T-cell (primary cell): ENCODE measurements around the gene C1QL1. TPM values are rescaled to one million over a fixed set of nuclear protein-coding genes. Genes with fewer than 3 reads are reported as not detected.

Experiments
- ATAC-seq, 4 experiments: fragments of 200-7000 bp in 3 of 4; fragments of 150-1000 bp in 1 of 4; cut with Tn5 transposase; replicated peaks in 1 of 4; 1 replicate in 3 of 4; 2 replicates in 1 of 4; pipeline ENCODE4 v1.10.0; 2021; ENCODE audit warnings: moderate library complexity in 3 of 4, mild to moderate bottlenecking in 2 of 4, moderate number of reproducible peaks in 1 of 4
- CTCF ChIA-PET, 2 donors: fragments of 300-600 bp; sonication (Branson Sonifier 250); formaldehyde crosslinking; loops; one replicate each; lab custom pipeline; 2022; ENCODE audit warnings: antibody characterized with exemption in 2 of 2; lab: Charles Lee
- POLR2A ChIA-PET, 2 donors: fragments of 300-600 bp; sonication (Branson Sonifier 250); formaldehyde crosslinking; loops; one replicate each; lab custom pipeline; 2022; ENCODE audit warnings: antibody characterized with exemption in 2 of 2; lab: Charles Lee
- DNase-seq, 35 experiments: peaks; one replicate each; pipeline versions ENCODE4 v3.0.0 to v3.0.0-alpha.2; 2013 to 2023
- H3K27ac ChIP-seq: one replicate; pipeline ENCODE4 v1.5.1; 2013; ENCODE audit warnings: low read length
- H3K27me3 ChIP-seq, 2 experiments: replicated peaks in 1 of 2; 1 replicate in 1 of 2; 2 replicates in 1 of 2; pipeline versions ENCODE4 v1.6.1 to v1.7.0; 2013; ENCODE audit warnings: low read length in 1 of 2, mixed read lengths in 1 of 2; ENCODE audit not compliant: control insufficient read depth in 2 of 2, insufficient read depth in 2 of 2; ENCODE audit errors: extremely low read depth in 1 of 2
- H3K36me3 ChIP-seq, 2 donors: 1 replicate in 1 of 2; 2 replicates in 1 of 2; pipeline versions ENCODE4 v1.6.1 to v1.7.0; 2013; ENCODE audit warnings: low read length in 1 of 2; ENCODE audit not compliant: control insufficient read depth in 2 of 2, insufficient read depth in 1 of 2; ENCODE audit errors: extremely low read depth in 1 of 2
- H3K4me1 ChIP-seq, 2 experiments: 1 replicate in 1 of 2; 2 replicates in 1 of 2; pipeline versions ENCODE4 v1.6.1 to v1.7.0; 2013; ENCODE audit warnings: low read length in 2 of 2, mixed read lengths in 1 of 2; ENCODE audit not compliant: insufficient read depth in 2 of 2, control insufficient read depth in 1 of 2; ENCODE audit errors: extremely low read depth in 1 of 2
- H3K4me3 ChIP-seq, 2 donors: 1 replicate in 1 of 2; 2 replicates in 1 of 2; pipeline versions ENCODE4 v1.5.1 to v1.7.0; 2013; ENCODE audit warnings: mild to moderate bottlenecking in 2 of 2, low read length in 1 of 2, moderate library complexity in 1 of 2; ENCODE audit not compliant: control insufficient read depth in 1 of 2; ENCODE audit errors: extremely low read depth in 1 of 2
- H3K9me3 ChIP-seq: 2 replicates; pipeline ENCODE4 v1.7.0; 2013
- H3K27ac Mint-ChIP-seq, 2 donors: one replicate each; pipeline ENCODE4 v1.8.0; 2020 to 2021; ENCODE audit warnings: mild to moderate bottlenecking in 2 of 2, mixed read lengths in 2 of 2
- H3K27me3 Mint-ChIP-seq, 2 donors: one replicate each; pipeline ENCODE4 v1.8.0; 2021 to 2022; ENCODE audit warnings: mixed read lengths in 2 of 2
- H3K36me3 Mint-ChIP-seq: one replicate; pipeline ENCODE4 v1.8.0; 2021; ENCODE audit warnings: mixed read lengths
- H3K4me1 Mint-ChIP-seq, 3 donors: one replicate each; pipeline ENCODE4 v1.8.0; 2020 to 2022; ENCODE audit warnings: mixed read lengths in 3 of 3, mild to moderate bottlenecking in 1 of 3
- H3K4me3 Mint-ChIP-seq, 3 donors: one replicate each; pipeline ENCODE4 v1.8.0; 2020 to 2022; ENCODE audit warnings: mild to moderate bottlenecking in 3 of 3, mixed read lengths in 3 of 3, moderate library complexity in 3 of 3
- H3K9me3 Mint-ChIP-seq, 3 donors: one replicate each; pipeline ENCODE4 v1.8.0; 2020 to 2022; ENCODE audit warnings: mixed read lengths in 3 of 3
- WGBS: methylation state at CpG from one replicate; pipeline ENCODE4 v1.1.5; 2013; ENCODE audit warnings: missing lambda C conversion rate; ENCODE audit not compliant: insufficient coverage; 5-methylcytosine and 5-hydroxymethylcytosine counted together
- total RNA-seq, 35 experiments: library from RNA in 6 of 35; stranded (reverse) in 6 of 35; fragments of 120-200 nt in 1 of 35; gene quantifications; one replicate each; pipeline versions ENCODE4 v1.2.1 to v1.2.4 and lab custom pipeline; 2013 to 2026

The C1QL1 gene
- total RNA-seq, 5 donors from 2014 or later (not counting 1 experiment from before 2014, with no cell fraction given): not detected

DNA sequence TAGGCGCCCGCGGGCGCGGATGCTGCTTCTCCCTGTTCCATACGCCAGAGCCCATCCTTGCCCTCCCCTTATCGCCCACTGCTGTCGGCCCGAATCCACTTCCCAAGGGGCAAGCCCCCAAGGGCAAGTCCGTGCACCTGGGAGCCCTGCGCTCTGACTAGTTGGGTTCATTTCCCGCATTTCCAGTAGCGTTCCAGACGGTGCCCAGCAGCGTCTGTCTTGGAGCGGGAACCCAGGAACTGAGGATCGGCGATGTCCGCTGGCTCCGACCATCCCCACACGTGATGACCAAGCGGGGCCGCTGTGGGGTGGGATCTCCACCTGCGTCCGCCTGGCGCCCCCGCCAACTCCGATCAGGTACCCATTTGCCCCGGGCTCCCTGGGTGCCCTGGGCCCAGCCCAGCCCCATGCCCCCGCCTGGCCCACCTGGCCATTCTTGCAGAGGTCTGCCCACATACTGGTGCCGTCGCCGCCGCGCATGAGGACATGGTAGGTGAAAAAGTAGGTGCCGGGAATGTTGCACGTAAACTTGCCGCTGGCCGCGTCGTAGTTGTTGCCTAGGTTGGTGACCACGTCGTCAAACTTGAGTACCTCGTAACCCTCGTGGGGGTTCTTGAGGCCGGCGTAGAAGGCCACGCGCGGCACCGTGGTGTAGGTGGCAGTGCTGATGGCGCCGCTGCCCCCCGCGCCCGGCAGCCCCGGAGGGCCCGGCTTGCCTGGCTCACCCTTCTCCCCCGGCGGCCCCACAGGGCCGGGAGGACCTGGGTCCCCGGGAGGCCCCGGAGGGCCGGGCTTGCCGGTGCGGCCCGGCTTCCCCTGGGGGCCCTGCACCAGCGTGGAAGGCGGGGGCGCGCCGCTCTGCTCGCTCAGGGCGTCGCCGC, 837 bp downstream of the C1QL1 start:
- ChIA-PET POLR2A (no interaction called here), CTCF (no interaction called here)
- Mint-ChIP-seq H3K27ac (no peak overlapping the region), H3K36me3 (no peaks in the 10 kb centered on the region), H3K27me3 (peaks cover 46 to 65% of the 10 kb centered on the region in 2 donors), H3K9me3 (no peaks in the 10 kb centered on the region), H3K4me1 (peaks cover 25 to 36% (median 34%) of the 10 kb centered on the region in 3 donors), H3K4me3 (peak overlapping the region; percentile 9 to 56 (median 34))
- H3K4me1 ChIP-seq: peaks cover 9 to 39% of the 10 kb centered on the region in 2 experiments
- 10% methylated on average over 76 of the region's 76 CpGs for WGBS
- peak overlapping the region in 1 of 2 donors; percentile 52 for H3K4me3 ChIP-seq
- H3K36me3 ChIP-seq: no peaks in the 10 kb centered on the region
- no peaks in the 10 kb centered on the region for H3K9me3 ChIP-seq
- DNase-seq: peak in 3 of 35 experiments; percentile 8 to 25 (median 13)
- H3K27ac ChIP-seq: no peak overlapping the region
- peak; percentile 9 to 25 (median 20) for ATAC-seq
- H3K27me3 ChIP-seq: peaks cover 23 to 78% of the 10 kb centered on the region in 2 experiments

DNA sequence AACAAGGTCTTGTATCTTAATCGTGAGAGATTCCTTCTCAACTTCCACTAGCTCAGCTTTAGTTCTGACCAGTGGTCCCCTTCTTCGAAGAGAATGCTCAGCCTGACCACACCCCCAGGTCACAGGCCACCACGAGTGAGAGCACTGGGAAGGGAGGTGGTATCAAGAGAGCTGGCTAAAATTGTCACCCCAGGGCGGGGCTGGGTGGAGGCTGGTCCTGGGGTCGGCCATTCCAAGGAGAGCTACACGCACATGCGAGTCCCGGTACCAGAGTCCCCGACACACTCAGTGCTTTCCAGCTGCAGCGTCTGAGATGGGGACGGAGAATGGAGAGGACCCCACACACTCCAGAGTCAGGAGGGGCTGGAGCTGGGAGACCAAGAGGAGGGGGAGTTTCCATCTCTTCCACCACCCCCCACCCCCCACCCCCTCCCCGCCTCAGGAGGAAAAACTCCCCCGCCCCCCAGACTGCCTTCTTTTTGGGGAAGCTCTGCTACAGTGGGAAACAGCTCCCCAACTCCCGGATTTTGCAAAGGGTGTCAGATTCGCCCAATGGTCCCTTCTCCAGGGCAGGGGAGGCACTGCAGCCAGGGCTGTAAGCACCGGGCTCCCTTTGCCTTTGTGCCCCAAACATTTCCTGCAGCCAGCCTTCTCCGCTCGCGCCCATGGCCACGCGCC, 1.6 kb downstream of the C1QL1 start:
- Mint-ChIP-seq H3K36me3 (no peaks in the 10 kb centered on the region), H3K27ac (no peak overlapping the region), H3K4me1 (peaks cover 17 to 32% (median 30%) of the 10 kb centered on the region in 3 donors), H3K9me3 (no peaks in the 10 kb centered on the region), H3K4me3 (peak overlapping the region; percentile 9 to 56 (median 34)), H3K27me3 (peaks cover 46 to 63% of the 10 kb centered on the region in 2 donors)
- ATAC-seq (no peak), DNase-seq (no peak)
- Histone ChIP-seq H3K4me1 (peaks cover 9 to 39% of the 10 kb centered on the region in 2 experiments), H3K4me3 (peak overlapping the region in 1 of 2 donors; percentile 52), H3K27me3 (peaks cover 23 to 81% of the 10 kb centered on the region in 2 experiments), H3K9me3 (no peaks in the 10 kb centered on the region), H3K27ac (no peak overlapping the region), H3K36me3 (no peaks in the 10 kb centered on the region)
- POLR2A ChIA-PET: no interaction called here
- CTCF ChIA-PET: no interaction called here
- 21% methylated on average over 7 of the region's 21 CpGs for WGBS

DNA sequence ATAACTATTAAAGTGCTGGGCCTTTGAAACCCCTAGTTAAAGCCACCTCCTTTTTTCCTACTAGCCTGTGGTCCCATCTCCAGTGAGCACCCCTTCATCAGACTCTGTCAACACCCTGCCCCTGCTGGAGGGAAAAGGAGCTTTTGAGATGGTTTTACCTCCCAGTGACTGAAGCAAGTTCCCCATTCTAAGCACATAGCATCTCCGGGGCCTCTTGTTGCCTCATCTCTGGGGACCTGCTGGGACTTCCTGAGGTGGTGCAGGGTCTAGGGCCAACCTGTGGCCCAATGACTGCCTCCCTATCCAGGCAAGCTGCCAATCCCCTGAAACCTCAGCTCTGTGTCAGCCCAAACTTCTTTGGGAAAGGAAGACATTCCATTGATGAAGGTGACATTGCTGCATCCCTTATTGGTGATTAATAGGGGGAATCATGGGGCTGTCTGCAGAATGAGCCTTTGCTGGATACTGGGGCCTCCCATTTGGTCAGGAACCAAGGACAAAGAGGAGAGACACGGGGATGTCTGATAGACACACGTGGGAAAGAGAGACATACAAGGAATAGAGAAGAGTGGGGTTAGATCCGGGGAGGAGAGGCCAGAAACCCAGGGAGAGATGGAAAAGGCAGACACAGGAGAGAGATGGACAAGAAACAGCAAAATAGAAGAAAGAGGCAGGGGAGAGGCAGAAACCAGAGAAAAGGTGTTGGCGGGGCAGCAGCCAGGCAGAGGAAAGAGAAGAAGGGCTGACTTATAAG, 2.4 kb downstream of the C1QL1 start:
- Mint-ChIP-seq H3K27me3 (peaks cover 49 to 69% of the 10 kb centered on the region in 2 donors), H3K9me3 (no peaks in the 10 kb centered on the region), H3K36me3 (no peaks in the 10 kb centered on the region), H3K27ac (no peak overlapping the region), H3K4me1 (peaks cover 17 to 31% (median 30%) of the 10 kb centered on the region in 3 donors), H3K4me3 (peak overlapping the region in 1 of 3 donors; percentile 9)
- Histone ChIP-seq H3K4me3 (no peak overlapping the region), H3K36me3 (no peaks in the 10 kb centered on the region), H3K9me3 (no peaks in the 10 kb centered on the region), H3K27ac (no peak overlapping the region), H3K4me1 (peaks cover 9 to 39% of the 10 kb centered on the region in 2 experiments), H3K27me3 (peaks cover 23 to 82% of the 10 kb centered on the region in 2 experiments)
- ATAC-seq: no peak
- no peak for DNase-seq
- POLR2A ChIA-PET: no interaction called here
- WGBS: 68% methylated on average over 4 of the region's 5 CpGs
- CTCF ChIA-PET: no interaction called here

DNA sequence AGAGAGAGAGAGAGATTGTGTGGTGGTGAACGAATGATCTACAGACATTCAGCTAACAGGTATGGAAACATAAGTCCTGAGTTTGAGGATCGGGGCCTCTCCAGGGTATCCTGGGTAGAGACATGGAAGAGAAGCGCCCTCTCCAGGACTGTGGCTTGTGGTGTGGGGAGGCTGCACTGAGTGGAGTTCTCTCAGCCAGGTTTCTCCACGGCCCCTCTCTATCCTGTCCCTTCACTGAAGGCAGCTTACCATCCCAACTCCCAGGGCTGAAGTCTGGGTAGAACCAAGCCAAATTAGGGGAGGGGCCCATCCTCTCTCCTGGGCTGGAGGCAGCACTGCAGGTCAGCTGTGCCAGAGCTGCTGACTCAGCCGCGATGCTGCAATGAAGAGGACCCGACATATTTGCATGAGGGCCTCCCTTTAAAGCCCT, 6.2 kb downstream of the C1QL1 start:
- peaks cover 0 to 14% (median 10%) of the 10 kb centered on the region in 3 donors for H3K4me1 Mint-ChIP-seq
- CTCF ChIA-PET: interaction anchor here in 1 of 2 donors (1.0 kb wide), 1 partner anchor 20 kb away, joined by 6 read pairs; no protein-coding TSS in a partner anchor

DNA sequence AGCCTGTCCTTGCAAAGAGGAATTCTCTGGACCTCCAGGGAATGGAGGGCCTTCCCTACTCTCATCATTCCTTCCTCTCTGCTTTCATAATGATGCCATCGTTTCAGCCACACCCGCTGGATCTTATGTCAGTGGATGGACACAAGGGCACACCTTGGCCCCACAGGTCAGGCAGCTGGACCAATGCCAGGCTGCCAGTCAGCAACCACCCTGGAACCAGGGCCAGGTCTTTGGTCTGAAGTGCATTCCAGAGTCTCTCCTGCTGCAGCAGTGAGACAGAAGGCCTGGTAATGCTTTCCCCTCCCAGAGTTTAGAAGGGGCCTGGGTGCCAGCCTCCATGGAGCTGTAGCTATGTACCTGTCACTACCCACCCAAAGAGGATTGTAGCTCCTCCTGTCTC, 7.4 kb downstream of the C1QL1 start:
- peaks cover 8 to 78% of the 10 kb centered on the region in 2 experiments for H3K27me3 ChIP-seq
- Mint-ChIP-seq H3K9me3 (no peaks in the 10 kb centered on the region), H3K27ac (no peak overlapping the region), H3K4me1 (peaks cover 0 to 8% (median 2%) of the 10 kb centered on the region in 3 donors), H3K4me3 (peak overlapping the region in 1 of 3 donors; percentile 49), H3K36me3 (no peaks in the 10 kb centered on the region), H3K27me3 (peaks cover 53 to 78% of the 10 kb centered on the region in 2 donors)
- H3K9me3 ChIP-seq: no peaks in the 10 kb centered on the region
- DNase-seq (no peak), ATAC-seq (no peak)
- ChIA-PET CTCF (interaction anchor here in 1 of 2 donors (1.0 kb wide), 1 partner anchor 19 kb away, joined by 6 read pairs; no protein-coding TSS in a partner anchor), POLR2A (no interaction called here)
- 88% methylated on average over 2 of the region's 2 CpGs for WGBS
- H3K4me1 ChIP-seq: peaks cover 0 to 11% of the 10 kb centered on the region in 2 experiments
- no peak overlapping the region for H3K4me3 ChIP-seq
- no peaks in the 10 kb centered on the region for H3K36me3 ChIP-seq
- no peak overlapping the region for H3K27ac ChIP-seq

More for the DNA sequence above, 6.2 kb downstream of the C1QL1 start:
- POLR2A ChIA-PET: no interaction called here
- ATAC-seq (no peak), DNase-seq (no peak)
- Histone ChIP-seq H3K36me3 (no peaks in the 10 kb centered on the region), H3K4me1 (peaks cover 0 to 20% of the 10 kb centered on the region in 2 experiments), H3K4me3 (no peak overlapping the region), H3K27ac (no peak overlapping the region), H3K9me3 (no peaks in the 10 kb centered on the region), H3K27me3 (peaks cover 17 to 82% of the 10 kb centered on the region in 2 experiments)
- WGBS: no CpG with 5 or more reads among the region's 7 CpGs
- Mint-ChIP-seq H3K9me3 (no peaks in the 10 kb centered on the region), H3K27me3 (peaks cover 55 to 78% of the 10 kb centered on the region in 2 donors), H3K27ac (no peak overlapping the region), H3K4me3 (no peak overlapping the region), H3K36me3 (no peaks in the 10 kb centered on the region)
